ENCODE measurements around the gene EFNA1.

EFNA1 gene

GRCh38 chr1:155103325-155103724 lies 24.4 kb upstream of the EFNA1 start:
- TF ChIP-seq, protein P1, sequence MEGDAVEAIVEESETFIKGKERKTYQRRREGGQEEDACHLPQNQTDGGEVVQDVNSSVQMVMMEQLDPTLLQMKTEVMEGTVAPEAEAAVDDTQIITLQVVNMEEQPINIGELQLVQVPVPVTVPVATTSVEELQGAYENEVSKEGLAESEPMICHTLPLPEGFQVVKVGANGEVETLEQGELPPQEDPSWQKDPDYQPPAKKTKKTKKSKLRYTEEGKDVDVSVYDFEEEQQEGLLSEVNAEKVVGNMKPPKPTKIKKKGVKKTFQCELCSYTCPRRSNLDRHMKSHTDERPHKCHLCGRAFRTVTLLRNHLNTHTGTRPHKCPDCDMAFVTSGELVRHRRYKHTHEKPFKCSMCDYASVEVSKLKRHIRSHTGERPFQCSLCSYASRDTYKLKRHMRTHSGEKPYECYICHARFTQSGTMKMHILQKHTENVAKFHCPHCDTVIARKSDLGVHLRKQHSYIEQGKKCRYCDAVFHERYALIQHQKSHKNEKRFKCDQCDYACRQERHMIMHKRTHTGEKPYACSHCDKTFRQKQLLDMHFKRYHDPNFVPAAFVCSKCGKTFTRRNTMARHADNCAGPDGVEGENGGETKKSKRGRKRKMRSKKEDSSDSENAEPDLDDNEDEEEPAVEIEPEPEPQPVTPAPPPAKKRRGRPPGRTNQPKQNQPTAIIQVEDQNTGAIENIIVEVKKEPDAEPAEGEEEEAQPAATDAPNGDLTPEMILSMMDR (IDR thresholded peaks at IDR 0.05) = no peak

DNA sequence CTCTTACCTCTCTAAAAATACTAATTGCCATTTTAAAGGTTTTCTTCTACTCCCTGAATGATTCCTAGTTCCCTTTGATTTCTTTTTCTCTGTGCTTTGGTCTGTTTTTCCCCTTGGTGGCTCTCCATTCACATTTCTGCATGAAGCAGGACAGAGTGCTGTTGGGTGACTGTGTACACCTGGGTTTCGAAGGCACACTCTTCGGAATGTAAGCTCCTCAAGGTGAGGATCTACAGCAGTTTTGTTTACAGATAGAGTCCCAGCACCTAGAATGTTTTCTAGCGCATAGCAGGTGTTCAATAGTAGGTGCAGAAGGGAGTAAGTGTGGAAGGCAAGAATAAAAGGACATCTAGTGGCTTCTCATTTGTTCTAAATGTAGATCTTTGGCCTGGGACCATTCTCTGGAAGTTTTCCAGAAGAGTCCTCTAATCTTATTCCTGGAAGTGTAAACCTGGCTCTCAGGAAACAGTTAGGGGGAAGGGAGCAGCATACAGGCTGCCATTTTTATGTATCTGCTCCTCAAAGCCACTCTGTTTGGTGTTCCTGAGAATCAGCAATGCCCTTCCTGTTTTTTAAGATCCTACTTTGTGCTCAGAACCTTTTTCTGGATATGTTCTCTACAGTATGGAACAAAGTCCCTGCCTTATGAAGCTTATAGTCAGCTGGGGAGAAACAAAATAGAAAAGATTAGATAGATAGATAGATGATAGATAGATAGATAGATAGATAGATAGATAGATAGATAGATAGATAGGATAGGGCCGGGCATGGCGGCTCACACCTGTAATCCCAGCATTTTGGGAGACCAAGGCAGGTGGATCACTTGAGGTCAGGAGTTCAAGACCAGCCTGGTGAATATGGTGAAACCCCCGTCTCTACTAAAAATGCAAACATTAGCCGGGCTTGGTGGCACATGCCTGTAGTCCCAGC lies 22.8 kb upstream of the EFNA1 start:
- TF ChIP-seq, protein P1 (IDR thresholded peaks at IDR 0.05) = no peak

- TF ChIP-seq, protein P1 (IDR thresholded peaks at IDR 0.05) = no peak
Observed at GRCh38 chr1:155105604-155106011, 22.1 kb upstream of the EFNA1 start.

DNA sequence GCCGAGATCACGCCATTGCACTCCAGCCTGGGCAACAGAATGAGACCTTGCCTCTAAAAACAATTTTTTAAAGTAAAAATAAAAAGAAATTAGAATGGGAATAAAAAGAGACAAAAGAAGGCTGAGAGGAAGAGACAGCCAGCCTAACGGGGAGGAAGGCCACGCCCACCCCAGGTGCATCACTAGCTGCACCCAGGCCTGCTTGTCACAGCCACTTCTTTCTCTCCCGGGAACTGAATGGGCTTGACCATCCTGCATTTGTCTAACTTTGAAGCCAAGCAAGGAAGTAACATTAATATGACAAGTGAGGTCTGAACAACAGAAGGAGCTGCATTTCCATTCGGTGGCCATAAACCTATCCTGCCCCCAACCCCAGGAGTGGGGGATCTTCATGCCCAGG lies 20.8 kb upstream of the EFNA1 start:
- TF ChIP-seq, protein P1 (IDR thresholded peaks at IDR 0.05) = no peak

DNA sequence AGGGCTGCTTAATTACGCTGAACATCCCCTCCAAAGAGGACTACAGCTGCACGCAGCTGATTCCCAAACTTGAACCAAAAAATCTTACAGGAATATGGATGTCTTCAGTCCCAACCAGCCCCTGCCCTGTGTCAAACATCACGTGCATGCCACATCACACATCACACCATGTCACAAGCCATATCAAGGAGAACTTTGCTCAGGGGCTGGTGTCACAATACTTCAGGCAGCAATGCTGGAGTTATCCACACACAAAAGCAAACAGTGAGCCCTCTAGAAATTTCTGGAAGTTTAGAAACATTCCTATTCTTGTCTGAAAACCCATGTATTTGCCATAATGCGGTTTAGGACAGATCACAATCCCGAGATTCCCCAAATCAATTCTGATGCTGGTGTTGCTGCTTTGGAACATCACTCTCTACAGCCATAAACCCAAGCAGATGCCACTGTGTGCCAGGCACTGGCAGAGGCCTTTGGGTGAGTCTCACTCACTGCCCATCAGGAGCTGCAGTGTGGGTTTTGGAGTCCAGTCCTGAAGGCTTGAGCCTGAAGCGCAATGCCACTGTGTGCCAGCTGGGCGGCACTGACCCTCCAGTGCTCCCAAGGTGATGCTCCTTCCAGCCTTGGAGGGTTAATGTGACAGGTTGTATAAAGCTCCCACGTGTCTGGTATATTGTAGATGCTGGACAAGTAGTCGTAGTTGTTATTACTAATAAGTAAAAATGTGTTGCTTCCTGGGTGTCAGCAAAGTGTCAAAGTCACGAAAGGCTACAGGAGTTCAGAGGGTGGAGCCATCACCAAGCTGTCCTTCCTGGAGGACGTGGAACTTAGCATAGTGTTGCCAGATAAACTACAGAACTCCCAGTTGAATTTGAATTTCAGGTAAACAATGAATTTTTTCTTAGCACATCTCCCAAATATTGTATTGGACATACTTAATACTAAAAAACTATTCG lies 20.1 kb upstream of the EFNA1 start:
- TF ChIP-seq, protein P1 (IDR thresholded peaks at IDR 0.05) = no peak

- TF ChIP-seq, protein P1 (IDR thresholded peaks at IDR 0.05) = no peak
Observed at GRCh38 chr1:155108296-155108695, 19.4 kb upstream of the EFNA1 start.

GRCh38 chr1:155110381-155110780 lies 17.3 kb upstream of the EFNA1 start:
- TF ChIP-seq, protein P1 (IDR thresholded peaks at IDR 0.05) = no peak

Data from LNCAP (cell line).